Kidney (tissue), 14 donors: ENCODE data around the gene RIOK1. TPM values are rescaled to one million over a fixed set of nuclear protein-coding genes. Genes with fewer than 3 reads are reported as not detected.

Source experiments
- DNase-seq, 5 donors: peaks; one replicate each; pipeline ENCODE4 v3.0.0-alpha.2; 2013 to 2020
- FAIRE-seq: peaks from 2 replicates; lab custom pipeline; 2012; peaks lifted over from hg19 to GRCh38; lab: Jason Lieb, UNC
- H3K27ac ChIP-seq, 2 donors: one replicate each; pipeline ENCODE4 v1.7.0; 2013; ENCODE audit warnings: low read depth in 2 of 2, low read length in 2 of 2, inconsistent platforms in 1 of 2
- H3K27me3 ChIP-seq: one replicate; pipeline ENCODE4 v1.7.1; 2013; ENCODE audit warnings: low read length, inconsistent platforms; ENCODE audit not compliant: control insufficient read depth, insufficient read depth
- H3K36me3 ChIP-seq, 3 donors: one replicate each; pipeline versions ENCODE4 v1.7.0 to v1.7.1; 2013; ENCODE audit warnings: low read length in 3 of 3, control low read depth in 1 of 3, inconsistent platforms in 1 of 3; ENCODE audit not compliant: insufficient read depth in 3 of 3, control insufficient read depth in 2 of 3
- H3K4me1 ChIP-seq, 3 donors: one replicate each; pipeline versions ENCODE4 v1.7.0 to v1.7.1; 2013; ENCODE audit warnings: low read length in 3 of 3, inconsistent platforms in 1 of 3, low read depth in 1 of 3; ENCODE audit not compliant: control insufficient read depth in 2 of 3, insufficient read depth in 2 of 3
- H3K4me3 ChIP-seq, 3 donors: one replicate each; pipeline versions ENCODE4 v1.7.0 to v1.8.1; 2013; ENCODE audit warnings: low read length in 3 of 3, control low read depth in 1 of 3, inconsistent platforms in 1 of 3
- H3K9ac ChIP-seq, 3 donors: one replicate each; pipeline versions ENCODE4 v1.7.0 to v1.7.1; 2013; ENCODE audit warnings: low read length in 3 of 3, control low read depth in 1 of 3, inconsistent platforms in 1 of 3
- H3K9me3 ChIP-seq, 3 donors: one replicate each; pipeline versions ENCODE4 v1.7.0 to v1.7.1; 2013; ENCODE audit warnings: low read length in 3 of 3, control low read depth in 1 of 3, inconsistent platforms in 1 of 3; ENCODE audit not compliant: control insufficient read depth in 2 of 3, insufficient read depth in 1 of 3
- intact Hi-C: fragments of 100-400 bp; cut with DNase I; formaldehyde crosslinking; loops from one replicate; pipeline ENCODE4 v1.11.1; 2022
- polyA plus RNA-seq: library from polyadenylated mRNA; stranded (reverse); fragments of 350-450 nt; fragmentation: Illumina TruSeq; extraction: RNeasy Lipid Tissue Mini Kit (QIAGEN cat#74804); gene quantifications from one replicate; pipeline ENCODE4 v1.2.3, GENCODE V29; 2014; ENCODE audit warnings: low read depth, low replicate concordance; ENCODE audit not compliant: insufficient read depth
- total RNA-seq: library from RNA; stranded (reverse); fragmentation: NEBNext Ultra II Directional; extraction: Animal tissue kit (Norgen Biotek cat#: 25700); gene quantifications from one replicate; pipeline ENCODE4 v1.2.1, GENCODE V29; 2021
- TF ChIP-seq, protein P1 (sequence below): IDR thresholded peaks from 3 replicates; pipeline ENCODE4 v1.5.1; 2012; ENCODE audit warnings: mild to moderate bottlenecking, moderate library complexity, borderline replicate concordance; ENCODE audit not compliant: insufficient read depth; ENCODE audit errors: extremely low read depth
- donor health status: control.
- donor health status: control.
- donor health status: control.
- donor health status: control.
- donor health status: control.
- donor health status: DM: yes; HTN: yes; CAD: no.
- donor health status: Normal renal cell carcinoma (clear cell type).

RIOK1 gene
- total and polyA plus RNA-seq, 2 donors from 2014 or later = 8.5 to 19.8 TPM

DNA sequence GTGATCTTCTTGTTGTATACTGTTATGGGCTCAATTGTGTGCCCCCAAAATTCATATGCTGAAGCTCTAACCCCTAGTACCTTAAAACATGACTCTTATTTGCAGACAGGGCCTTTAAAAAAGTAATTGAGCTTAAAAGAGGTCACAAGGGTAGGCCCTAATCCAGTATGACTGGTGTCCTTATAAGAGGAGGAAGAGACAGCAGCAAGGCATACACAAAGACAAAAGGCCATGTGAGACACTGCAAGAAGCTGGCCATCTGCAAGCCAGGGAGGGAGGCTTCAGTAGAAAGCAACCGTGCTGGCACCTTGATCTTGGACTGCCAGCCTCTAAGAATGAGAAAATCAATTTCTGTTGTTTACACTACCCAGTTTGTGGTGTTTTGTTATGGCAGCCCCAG is 8.5 kb upstream of the RIOK1 start:
- DNase-seq (no peak), FAIRE-seq (no peak)
- intact Hi-C loops = no loop called here
- Histone ChIP-seq H3K27ac (no peak overlapping the region), H3K4me1 (no peaks in the 10 kb centered on the region), H3K4me3 (no peak overlapping the region), H3K9ac (no peak overlapping the region), H3K36me3 (no peaks in the 10 kb centered on the region), H3K27me3 (no peaks in the 10 kb centered on the region), H3K9me3 (no peaks in the 10 kb centered on the region)
- TF ChIP-seq, protein P1, sequence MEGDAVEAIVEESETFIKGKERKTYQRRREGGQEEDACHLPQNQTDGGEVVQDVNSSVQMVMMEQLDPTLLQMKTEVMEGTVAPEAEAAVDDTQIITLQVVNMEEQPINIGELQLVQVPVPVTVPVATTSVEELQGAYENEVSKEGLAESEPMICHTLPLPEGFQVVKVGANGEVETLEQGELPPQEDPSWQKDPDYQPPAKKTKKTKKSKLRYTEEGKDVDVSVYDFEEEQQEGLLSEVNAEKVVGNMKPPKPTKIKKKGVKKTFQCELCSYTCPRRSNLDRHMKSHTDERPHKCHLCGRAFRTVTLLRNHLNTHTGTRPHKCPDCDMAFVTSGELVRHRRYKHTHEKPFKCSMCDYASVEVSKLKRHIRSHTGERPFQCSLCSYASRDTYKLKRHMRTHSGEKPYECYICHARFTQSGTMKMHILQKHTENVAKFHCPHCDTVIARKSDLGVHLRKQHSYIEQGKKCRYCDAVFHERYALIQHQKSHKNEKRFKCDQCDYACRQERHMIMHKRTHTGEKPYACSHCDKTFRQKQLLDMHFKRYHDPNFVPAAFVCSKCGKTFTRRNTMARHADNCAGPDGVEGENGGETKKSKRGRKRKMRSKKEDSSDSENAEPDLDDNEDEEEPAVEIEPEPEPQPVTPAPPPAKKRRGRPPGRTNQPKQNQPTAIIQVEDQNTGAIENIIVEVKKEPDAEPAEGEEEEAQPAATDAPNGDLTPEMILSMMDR = no peak

DNA sequence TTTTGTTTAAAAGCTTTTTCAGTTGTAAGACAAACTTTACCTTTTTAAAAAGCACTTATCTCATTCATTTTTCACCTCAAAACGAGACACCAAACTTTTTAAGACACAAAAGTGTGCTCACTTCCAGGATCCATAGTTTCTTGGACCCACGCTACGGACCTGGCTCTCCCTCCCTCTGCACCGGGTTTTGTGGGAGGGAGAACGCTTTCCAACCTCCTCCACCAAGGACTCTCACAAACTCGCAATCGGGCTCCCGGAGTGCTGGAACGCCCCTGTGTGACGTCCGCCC is 502 bp upstream of the RIOK1 start:
- TF ChIP-seq, protein P1 = no peak
- Histone ChIP-seq H3K27ac (peak overlapping the region; percentile 89 to 91), H3K4me3 (peak overlapping the region; percentile 84 to 93 (median 87))

DNA sequence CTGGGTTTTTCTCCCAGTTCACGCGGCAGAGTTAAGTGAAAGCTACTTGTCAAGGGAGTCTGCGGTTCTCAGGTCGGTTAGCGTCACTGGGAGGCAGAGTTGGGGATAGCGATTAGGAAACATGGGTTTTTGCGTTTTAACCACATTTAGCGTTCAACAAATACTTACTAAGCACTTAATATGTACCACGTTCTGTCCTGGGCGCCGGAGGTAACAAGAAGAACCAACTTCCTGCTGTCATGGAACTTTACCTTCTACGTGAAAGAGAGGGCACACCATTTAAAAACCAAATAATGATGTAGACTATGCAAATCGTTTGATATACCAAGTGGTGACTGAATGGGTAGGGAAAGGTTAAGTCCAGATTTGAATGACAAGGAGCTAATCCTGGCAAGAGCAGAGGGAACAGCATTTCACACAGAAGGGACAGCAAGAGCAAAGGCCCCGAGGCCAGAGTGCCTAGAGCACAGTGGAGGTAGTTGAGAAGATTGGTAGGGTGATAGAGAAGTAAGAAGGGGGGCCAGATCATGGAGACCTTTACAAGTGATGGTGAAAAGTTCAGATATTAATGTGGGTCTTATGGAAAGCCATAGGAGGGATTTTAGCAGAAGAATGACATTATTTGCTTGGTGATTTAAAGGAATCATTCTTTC is 744 bp downstream of the RIOK1 start:
- FAIRE-seq = no peak
- H3K4me3 ChIP-seq = peak overlapping the region; percentile 84 to 93 (median 87)
- peak overlapping the region; percentile 93 to 97 (median 96) for H3K9ac ChIP-seq
- intact Hi-C loops = no loop called here
- TF ChIP-seq, protein P1 = no peak
- H3K36me3 ChIP-seq = peaks cover 3 to 7% (median 3%) of the 10 kb centered on the region in 3 donors
- no peaks in the 10 kb centered on the region for H3K27me3 ChIP-seq
- peaks cover 0 to 12% (median 11%) of the 10 kb centered on the region in 3 donors for H3K4me1 ChIP-seq
- H3K27ac ChIP-seq = peak overlapping the region in 1 of 2 donors; percentile 91
- no peak for DNase-seq
- no peaks in the 10 kb centered on the region for H3K9me3 ChIP-seq

More for the DNA sequence above, 502 bp upstream of the RIOK1 start:
- peak overlapping the region; percentile 93 to 97 (median 96) for H3K9ac ChIP-seq
- peaks cover 0 to 12% (median 11%) of the 10 kb centered on the region in 3 donors for H3K4me1 ChIP-seq
- FAIRE-seq (no peak), DNase-seq (peak in 1 of 5 donors; percentile 90)
- intact Hi-C loops = no loop called here
- no peaks in the 10 kb centered on the region for H3K27me3 ChIP-seq
- no peaks in the 10 kb centered on the region for H3K36me3 ChIP-seq
- H3K9me3 ChIP-seq = no peaks in the 10 kb centered on the region
